A673 (cell line): ENCODE data around the gene TADA3.

Experiments
- EZH2 ChIP-seq: fragments of 200-600 bp; sonication (generic); IDR thresholded peaks from 2 replicates; pipeline ENCODE4 v1.6.1; 2017; ENCODE audit warnings: borderline replicate concordance, low read depth, mild to moderate bottlenecking, mixed read lengths, antibody characterized with exemption, low read length; ENCODE audit not compliant: poor library complexity, severe bottlenecking
- TF ChIP-seq, protein P1 (sequence below): fragments of 300-800, 200-600 bp; sonication (generic); conservative IDR thresholded peaks from 2 replicates; pipeline ENCODE4 v1.5.1; 2017; ENCODE audit warnings: low read depth, mild to moderate bottlenecking, antibody characterized with exemption, low read length, moderate library complexity, mixed read lengths

DNA sequence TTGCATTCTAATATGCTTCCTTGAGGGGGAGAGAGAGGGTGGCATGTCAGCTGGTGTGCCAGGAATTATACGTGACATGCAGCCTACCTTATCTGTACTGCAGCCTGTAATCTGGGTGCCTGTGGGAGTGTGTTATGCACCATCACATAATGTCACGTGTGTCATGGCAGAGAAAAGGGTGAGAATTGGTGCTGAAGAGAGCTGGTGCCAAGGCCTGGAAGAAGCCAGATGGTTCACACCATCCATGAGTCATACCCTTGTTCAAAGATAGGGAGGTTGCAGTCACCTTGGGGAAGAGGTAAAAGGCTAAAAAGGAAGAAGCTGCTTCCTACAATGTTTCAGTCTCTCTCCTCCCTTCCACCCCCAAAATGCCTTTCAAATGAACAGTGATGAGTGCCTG, 55.4 kb downstream of the TADA3 start:
- TF ChIP-seq, protein P1, sequence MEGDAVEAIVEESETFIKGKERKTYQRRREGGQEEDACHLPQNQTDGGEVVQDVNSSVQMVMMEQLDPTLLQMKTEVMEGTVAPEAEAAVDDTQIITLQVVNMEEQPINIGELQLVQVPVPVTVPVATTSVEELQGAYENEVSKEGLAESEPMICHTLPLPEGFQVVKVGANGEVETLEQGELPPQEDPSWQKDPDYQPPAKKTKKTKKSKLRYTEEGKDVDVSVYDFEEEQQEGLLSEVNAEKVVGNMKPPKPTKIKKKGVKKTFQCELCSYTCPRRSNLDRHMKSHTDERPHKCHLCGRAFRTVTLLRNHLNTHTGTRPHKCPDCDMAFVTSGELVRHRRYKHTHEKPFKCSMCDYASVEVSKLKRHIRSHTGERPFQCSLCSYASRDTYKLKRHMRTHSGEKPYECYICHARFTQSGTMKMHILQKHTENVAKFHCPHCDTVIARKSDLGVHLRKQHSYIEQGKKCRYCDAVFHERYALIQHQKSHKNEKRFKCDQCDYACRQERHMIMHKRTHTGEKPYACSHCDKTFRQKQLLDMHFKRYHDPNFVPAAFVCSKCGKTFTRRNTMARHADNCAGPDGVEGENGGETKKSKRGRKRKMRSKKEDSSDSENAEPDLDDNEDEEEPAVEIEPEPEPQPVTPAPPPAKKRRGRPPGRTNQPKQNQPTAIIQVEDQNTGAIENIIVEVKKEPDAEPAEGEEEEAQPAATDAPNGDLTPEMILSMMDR, result no peak
- TF ChIP-seq EZH2, result no peak
